Activated CD4-positive, alpha-beta T cell treated with anti-CD3 and anti-CD28 coated beads, Interleukin-2, amount 10 ng/mL, durations not matched to agents 7 days and 5 days (primary cell): ENCODE data around the gene PPIE. TPM values are rescaled to one million over a fixed set of nuclear protein-coding genes. Genes with fewer than 3 reads are reported as not detected.

Source experiments
- CTCF ChIA-PET: fragments of 350-600 bp; sonication (Branson Sonifier 250); formaldehyde crosslinking; loops from one replicate; lab custom pipeline; 2021; ENCODE audit warnings: antibody characterized with exemption; lab: Charles Lee
- POLR2A ChIA-PET: fragments of 350-600 bp; sonication (Branson Sonifier 250); formaldehyde crosslinking; loops from one replicate; lab custom pipeline; 2021; ENCODE audit warnings: antibody characterized with exemption; lab: Charles Lee
- DNase-seq: peaks from one replicate; pipeline ENCODE4 v3.0.0-alpha.2; 2020
- H3K27ac Mint-ChIP-seq: one replicate; pipeline ENCODE4 v1.8.0; 2021; ENCODE audit warnings: mild to moderate bottlenecking, moderate library complexity, mixed read lengths
- H3K27me3 Mint-ChIP-seq: one replicate; pipeline ENCODE4 v1.8.0; 2021; ENCODE audit warnings: mixed read lengths
- H3K36me3 Mint-ChIP-seq: one replicate; pipeline ENCODE4 v1.8.0; 2021; ENCODE audit warnings: low read depth, mixed read lengths
- H3K4me1 Mint-ChIP-seq: one replicate; pipeline ENCODE4 v1.8.0; 2021; ENCODE audit warnings: mixed read lengths
- H3K4me3 Mint-ChIP-seq: one replicate; pipeline ENCODE4 v1.8.0; 2021; ENCODE audit warnings: mild to moderate bottlenecking, moderate library complexity, mixed read lengths
- H3K9me3 Mint-ChIP-seq: one replicate; pipeline ENCODE4 v1.8.0; 2021; ENCODE audit warnings: mixed read lengths
- total RNA-seq, 2 experiments: library from RNA; stranded (reverse); gene quantifications; one replicate each; pipeline ENCODE4 v1.2.3, GENCODE V29; 2021

The PPIE gene
- total RNA-seq, 2 experiments from 2014 or later, result 52.9 to 55.6 TPM

DNA sequence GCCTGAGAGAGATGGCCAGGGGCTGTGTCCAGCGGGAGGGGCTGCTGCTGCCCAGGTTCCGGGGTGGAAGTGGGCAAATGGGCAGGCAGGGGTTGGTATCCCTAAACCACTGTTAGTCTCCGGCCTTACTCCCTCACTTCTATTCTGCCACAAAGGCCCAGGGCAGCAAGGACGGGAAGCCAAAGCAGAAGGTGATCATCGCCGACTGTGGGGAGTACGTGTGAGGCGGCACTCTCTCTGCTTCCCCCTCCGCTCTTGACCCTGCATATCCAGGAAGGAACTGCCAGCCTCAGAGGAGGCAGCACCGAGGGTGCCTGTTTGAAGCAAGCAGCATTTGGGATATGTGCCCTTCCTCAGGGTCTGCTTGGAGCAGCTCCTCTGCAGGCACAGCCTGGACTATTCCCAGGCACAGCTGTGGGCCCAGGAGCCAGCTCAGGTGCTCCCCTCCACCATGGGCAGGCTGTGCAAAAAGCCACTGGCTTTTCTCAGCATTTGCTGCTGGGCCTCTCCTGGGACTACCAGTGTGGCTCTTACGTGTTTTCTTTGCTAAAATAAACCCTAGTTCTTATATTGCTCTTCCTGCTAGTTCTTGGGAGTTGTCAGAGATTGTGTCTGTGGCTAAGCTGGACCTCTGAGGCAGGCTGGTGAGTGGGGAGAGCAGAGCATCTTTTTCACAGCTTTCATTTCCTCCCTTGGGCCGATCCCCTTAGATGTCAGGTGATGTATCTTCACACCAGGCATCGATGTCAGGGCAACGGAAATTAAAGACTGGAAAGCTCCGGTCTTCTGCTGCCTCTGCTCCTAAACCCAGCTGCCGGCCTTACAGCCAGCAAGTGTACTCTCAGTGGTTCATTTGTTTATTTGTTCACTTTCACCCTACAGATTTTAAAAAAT lies 14.7 kb downstream of the PPIE start:
- ChIA-PET POLR2A (no interaction called here), CTCF (no interaction called here)
- DNase-seq, result no peak
- Mint-ChIP-seq H3K36me3 (peaks cover 47% of the 10 kb centered on the region), H3K27ac (no peak overlapping the region), H3K9me3 (no peaks in the 10 kb centered on the region), H3K27me3 (no peaks in the 10 kb centered on the region), H3K4me1 (no peaks in the 10 kb centered on the region), H3K4me3 (no peak overlapping the region)

DNA sequence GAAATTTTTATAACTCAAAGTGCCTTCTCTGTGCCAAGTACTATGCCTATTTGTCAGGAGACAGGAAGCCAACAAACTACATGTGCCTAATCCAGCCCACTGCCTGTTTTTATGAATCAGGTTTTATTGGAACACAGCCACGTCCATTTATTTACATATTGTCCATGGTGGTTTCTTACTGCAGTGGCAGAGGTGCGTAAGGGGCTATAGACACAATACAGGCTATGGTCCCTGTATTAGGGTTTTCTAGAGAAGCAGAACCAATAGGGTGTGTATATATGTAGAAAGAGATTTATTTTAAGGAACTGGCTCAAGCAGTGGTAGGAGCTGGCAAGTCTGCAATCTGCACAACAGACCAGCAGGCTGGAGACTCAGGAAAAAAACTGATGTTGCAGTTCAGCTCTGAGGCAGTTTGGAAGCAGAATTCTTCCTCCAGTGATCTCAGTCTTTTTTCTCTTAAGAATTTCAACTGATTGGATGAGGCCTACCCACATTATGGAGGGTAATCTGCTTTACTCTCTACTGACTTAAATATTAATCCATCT lies 15.4 kb downstream of the PPIE start:
- Mint-ChIP-seq H3K4me3 (no peak overlapping the region), H3K27ac (no peak overlapping the region), H3K9me3 (no peaks in the 10 kb centered on the region), H3K27me3 (no peaks in the 10 kb centered on the region), H3K4me1 (no peaks in the 10 kb centered on the region), H3K36me3 (peaks cover 44% of the 10 kb centered on the region)
- CTCF ChIA-PET, result no interaction called here
- DNase-seq, result no peak
- POLR2A ChIA-PET, result no interaction called here

DNA sequence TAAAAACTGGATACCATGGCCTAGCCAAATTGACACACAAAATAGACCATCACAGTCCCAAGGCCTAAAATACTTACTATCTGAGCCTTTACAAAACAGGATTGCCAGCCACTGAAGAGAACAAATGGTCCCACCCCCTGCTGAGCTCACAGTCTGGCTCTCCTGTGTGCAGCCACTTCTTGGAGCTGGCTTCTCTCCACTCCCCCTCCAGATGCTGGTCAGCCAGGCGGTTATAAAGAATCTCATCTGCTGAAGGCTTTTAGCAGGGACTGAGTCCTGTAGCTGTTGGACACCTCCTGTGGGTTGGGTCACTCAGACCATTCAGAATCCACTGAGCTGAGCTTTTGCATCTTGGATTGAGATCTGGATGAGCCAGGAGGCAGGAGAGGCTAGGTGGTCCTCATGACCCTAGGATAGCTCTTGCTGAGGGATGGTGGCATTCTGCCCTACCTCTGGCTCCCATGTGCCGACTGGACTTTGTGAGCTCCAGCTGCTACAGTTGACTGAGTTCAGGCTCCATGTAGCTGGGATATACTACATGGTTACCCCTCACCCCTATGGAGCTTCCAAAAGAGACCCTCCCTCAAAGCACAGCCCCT lies 16.3 kb downstream of the PPIE start:
- Mint-ChIP-seq H3K4me3 (no peak overlapping the region), H3K27me3 (no peaks in the 10 kb centered on the region), H3K36me3 (peaks cover 40% of the 10 kb centered on the region), H3K4me1 (no peaks in the 10 kb centered on the region), H3K9me3 (no peaks in the 10 kb centered on the region), H3K27ac (no peak overlapping the region)
- POLR2A ChIA-PET, result no interaction called here
- CTCF ChIA-PET, result interaction anchor here (1.4 kb wide), 1 partner anchor 17 kb away, joined by 3 read pairs; the partner anchor contains the start of gene PPIE
- DNase-seq, result no peak

DNA sequence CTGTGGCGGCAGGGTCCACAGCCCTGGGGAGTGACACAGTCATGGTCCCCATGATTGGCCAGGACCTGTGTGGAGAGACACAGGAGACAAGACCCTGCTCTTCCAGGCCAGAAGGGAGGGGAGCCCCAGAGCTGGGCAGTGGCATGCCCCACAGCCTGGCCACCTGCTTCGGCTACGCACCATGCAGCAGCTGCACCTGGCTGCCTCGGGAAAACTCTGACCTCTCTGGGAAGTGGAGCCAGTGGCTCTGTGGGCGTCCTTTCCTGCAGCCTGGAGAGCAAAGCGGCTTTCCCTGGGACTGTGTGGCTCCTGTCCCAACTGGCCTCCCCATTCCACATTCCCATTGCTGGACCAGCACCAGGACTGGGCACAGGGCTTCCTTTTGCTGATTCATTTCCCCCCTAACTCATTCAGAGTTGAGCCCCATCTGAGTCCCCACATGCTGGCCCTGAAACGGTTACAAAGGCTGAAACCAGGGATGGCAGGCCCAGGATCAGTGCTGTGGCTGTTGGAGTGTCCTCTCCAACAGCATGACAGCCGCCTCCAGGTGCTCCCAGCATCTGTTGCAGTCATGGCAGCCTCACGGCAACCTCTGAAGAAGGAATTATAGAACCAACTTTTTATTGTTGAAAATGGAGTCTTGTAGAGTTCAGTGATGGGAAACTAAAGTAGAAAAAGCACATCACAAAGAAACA lies 17.4 kb downstream of the PPIE start:
- POLR2A ChIA-PET, result no interaction called here
- no peaks in the 10 kb centered on the region for H3K27me3 Mint-ChIP-seq
- H3K4me1 Mint-ChIP-seq, result no peaks in the 10 kb centered on the region
- peaks cover 32% of the 10 kb centered on the region for H3K36me3 Mint-ChIP-seq
- no peak for DNase-seq
- H3K27ac Mint-ChIP-seq, result no peak overlapping the region
- H3K4me3 Mint-ChIP-seq, result no peak overlapping the region
- CTCF ChIA-PET, result interaction anchor here (1.4 kb wide), 1 partner anchor 18 kb away, joined by 3 read pairs; the partner anchor contains the start of gene PPIE
- H3K9me3 Mint-ChIP-seq, result no peaks in the 10 kb centered on the region

DNA sequence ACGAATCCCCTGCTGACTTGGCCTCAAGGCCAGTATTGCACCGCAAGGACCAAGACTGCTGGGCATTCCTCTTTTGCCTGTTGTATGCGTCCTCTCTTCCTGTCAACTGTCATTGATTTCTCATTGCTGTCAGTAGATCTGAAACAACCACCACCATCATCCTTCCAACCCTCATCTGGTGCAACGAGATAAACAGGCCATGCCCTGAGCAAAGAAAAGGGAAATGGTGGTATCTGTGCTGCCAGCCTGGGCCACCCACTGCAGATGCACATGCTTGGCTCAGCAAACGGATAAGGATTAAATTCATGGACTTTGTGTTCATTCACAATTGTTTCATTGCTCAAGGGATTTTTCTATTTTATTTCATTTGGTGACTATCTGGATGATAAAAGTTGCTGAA lies 18.8 kb downstream of the PPIE start:
- Mint-ChIP-seq H3K4me1 (no peaks in the 10 kb centered on the region), H3K27ac (no peak overlapping the region), H3K36me3 (peaks cover 26% of the 10 kb centered on the region), H3K9me3 (no peaks in the 10 kb centered on the region), H3K27me3 (no peaks in the 10 kb centered on the region), H3K4me3 (no peak overlapping the region)
- ChIA-PET POLR2A (no interaction called here), CTCF (no interaction called here)
- DNase-seq, result no peak

DNA sequence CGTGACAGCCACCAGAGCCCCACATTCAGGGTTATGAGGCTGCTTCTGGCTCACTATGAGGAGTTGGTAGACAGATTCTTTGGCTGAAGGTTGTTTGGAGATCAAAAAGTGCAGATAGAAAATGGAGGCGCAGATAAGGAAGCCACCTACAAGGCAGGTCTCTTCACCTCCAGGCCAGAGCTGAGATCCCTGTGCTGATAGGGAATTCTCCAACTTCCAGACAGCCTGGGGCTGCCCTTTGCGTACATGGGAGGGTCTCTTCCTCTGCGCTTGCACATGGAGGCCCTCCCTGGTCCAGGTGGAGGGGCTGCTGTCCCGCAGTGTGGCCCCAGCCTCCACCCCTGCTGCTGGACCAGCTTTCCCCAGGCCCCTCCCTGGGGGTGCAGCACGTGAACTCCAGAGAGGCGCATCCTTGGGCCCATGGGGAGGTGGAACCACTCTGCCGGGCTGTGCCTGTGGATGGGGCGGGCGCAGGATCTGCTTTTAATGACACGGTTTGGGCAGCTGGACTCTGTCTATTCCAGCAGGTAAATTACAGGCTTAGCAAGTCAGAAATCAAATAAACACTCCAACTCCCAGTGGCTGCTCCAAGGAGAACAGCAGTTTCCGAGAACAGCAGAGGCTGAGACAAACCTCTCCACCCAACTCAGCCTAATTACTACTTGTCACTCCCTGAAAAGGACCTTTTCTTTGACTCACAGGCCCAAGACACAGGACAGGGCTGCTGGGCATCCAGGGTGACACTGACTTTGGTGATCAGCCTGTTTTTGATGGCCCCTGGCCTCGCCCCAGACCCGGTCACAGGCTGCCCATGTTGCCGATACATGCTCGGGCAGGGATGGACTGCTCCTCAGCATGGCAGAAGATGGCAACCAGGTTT lies 20.1 kb downstream of the PPIE start:
- H3K27me3 Mint-ChIP-seq, result no peaks in the 10 kb centered on the region
- no peaks in the 10 kb centered on the region for H3K9me3 Mint-ChIP-seq
- H3K27ac Mint-ChIP-seq, result no peak overlapping the region
- peaks cover 23% of the 10 kb centered on the region for H3K36me3 Mint-ChIP-seq
- no peaks in the 10 kb centered on the region for H3K4me1 Mint-ChIP-seq
- ChIA-PET CTCF (no interaction called here), POLR2A (no interaction called here)
- DNase-seq, result no peak
- H3K4me3 Mint-ChIP-seq, result no peak overlapping the region

DNA sequence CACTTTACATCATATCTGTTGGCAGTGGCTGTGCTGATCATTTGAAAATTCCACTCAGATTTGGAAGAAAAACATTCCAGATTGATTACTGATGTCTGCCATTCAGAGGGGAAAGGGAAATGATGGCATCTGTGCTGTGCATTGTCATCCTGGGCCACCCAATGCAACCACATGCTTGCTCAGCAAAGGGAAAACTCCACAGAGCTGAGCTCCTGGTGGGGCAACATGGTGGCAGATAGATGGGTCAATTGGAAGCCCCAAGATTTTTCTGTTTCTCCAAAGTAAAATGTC lies 20.7 kb downstream of the PPIE start:
- no peaks in the 10 kb centered on the region for H3K4me1 Mint-ChIP-seq
- ChIA-PET POLR2A (no interaction called here), CTCF (no interaction called here)
- no peaks in the 10 kb centered on the region for H3K9me3 Mint-ChIP-seq
- H3K27ac Mint-ChIP-seq, result no peak overlapping the region
- no peaks in the 10 kb centered on the region for H3K27me3 Mint-ChIP-seq
- peaks cover 20% of the 10 kb centered on the region for H3K36me3 Mint-ChIP-seq
- H3K4me3 Mint-ChIP-seq, result no peak overlapping the region
- no peak for DNase-seq

DNA sequence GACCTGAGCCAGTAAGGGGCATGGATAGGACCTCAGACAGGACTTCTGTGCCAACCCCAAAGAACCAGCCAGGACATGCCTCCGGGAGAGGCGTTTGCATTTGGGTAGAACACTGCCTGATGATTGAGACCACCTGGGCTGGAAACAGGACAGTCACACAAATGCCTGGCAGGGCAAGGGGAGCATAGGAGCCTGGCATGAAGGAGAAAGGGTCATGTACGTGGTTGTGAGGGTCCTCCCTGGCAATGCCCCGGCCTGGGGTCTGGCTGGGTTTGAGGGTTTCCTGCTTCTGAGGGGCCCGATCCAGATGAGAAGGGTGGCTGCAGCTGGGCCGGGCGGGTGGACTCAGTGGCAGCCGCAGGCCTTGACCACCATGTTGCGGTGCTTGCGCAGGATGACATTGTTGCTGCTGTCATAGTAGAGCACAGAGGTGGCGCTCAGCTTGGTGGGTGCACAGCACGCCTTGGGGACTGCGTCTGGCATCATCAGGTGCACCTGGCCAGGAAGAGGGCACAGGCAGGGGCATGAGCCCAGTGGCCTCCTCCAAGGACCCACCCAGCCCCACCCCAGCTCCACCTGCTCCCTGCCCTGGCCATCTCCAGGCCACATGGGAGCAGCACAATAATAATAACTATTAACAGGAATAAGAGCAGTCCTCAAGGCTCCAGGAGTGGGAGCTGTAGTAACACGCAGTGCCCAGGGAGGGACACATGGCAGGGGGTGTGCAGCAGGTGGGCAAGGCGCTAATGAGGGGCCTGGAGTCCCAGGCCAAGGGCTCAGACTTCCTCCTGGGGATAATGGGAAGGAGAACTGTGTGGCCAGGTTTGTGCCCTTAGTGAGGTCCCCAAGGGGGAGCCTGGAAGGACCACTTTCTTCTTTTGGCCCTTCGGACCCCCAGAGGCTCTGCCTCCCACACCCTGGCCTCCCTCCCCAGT lies 21.7 kb downstream of the PPIE start:
- ChIA-PET POLR2A (no interaction called here), CTCF (no interaction called here)
- Mint-ChIP-seq H3K9me3 (no peaks in the 10 kb centered on the region), H3K27ac (no peak overlapping the region), H3K4me3 (no peak overlapping the region), H3K27me3 (no peaks in the 10 kb centered on the region), H3K4me1 (no peaks in the 10 kb centered on the region), H3K36me3 (peaks cover 20% of the 10 kb centered on the region)
- DNase-seq, result no peak

DNA sequence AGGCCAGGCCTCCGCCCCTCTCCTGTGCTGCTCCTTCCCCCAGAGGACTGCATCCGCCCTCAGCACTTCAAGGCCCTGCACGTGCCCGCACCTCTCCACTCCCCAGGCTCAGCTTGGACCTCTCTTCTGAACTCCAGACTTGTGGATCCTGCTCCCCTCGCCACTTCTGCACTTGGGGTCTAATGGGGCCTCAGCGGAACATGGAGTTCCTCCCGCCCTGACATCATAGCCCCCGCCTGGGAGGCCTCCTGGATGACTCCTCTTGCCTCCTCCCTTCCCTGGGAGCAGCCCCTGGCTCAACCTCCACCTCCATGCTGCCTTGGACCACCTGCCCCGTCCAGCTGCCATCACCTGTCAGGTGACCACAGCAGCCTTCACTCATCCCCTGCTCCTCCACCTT lies 22.3 kb downstream of the PPIE start:
- no peak for DNase-seq
- no peaks in the 10 kb centered on the region for H3K9me3 Mint-ChIP-seq
- H3K4me1 Mint-ChIP-seq, result no peaks in the 10 kb centered on the region
- no peaks in the 10 kb centered on the region for H3K27me3 Mint-ChIP-seq
- H3K27ac Mint-ChIP-seq, result no peak overlapping the region
- no peak overlapping the region for H3K4me3 Mint-ChIP-seq
- CTCF ChIA-PET, result no interaction called here
- POLR2A ChIA-PET, result no interaction called here
- peaks cover 20% of the 10 kb centered on the region for H3K36me3 Mint-ChIP-seq

DNA sequence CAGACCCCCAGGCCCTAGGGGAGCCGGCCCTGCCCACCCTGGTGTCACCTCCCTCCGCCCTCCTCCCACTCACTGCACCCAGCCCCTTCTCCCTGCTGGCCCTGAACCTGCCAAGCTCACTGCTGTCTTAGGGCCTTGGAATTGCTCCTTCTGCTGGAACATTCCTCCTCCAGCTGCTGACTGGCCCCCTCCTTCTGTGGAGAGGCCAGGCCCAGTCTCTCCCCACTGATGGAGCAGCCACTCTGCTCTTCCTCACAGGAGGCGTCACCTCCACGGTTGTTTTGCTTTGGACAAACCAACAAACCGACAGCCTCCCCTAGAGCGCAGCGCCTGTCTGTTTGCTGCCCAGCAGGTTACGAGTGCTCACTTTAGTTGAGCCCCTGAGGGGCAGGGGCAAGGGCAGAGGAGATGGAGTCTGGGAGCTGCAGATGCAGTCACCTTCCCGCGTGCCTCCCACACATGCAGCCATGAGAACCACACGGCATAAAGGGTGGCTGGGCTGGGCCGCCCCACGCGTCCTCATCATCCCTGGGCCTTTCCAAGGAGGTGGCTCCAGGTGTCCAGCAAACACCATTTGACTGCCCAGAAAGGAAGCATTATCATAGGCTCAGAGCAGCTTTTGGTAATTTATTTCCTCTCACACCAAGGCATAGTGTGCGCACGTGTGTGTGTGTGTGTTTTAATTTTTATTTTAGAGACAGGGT lies 23.0 kb downstream of the PPIE start:
- POLR2A ChIA-PET, result no interaction called here
- Mint-ChIP-seq H3K4me1 (no peaks in the 10 kb centered on the region), H3K4me3 (no peak overlapping the region), H3K9me3 (no peaks in the 10 kb centered on the region), H3K27me3 (no peaks in the 10 kb centered on the region), H3K36me3 (peaks cover 17% of the 10 kb centered on the region), H3K27ac (no peak overlapping the region)
- CTCF ChIA-PET, result no interaction called here
- DNase-seq, result no peak
